Endothelial cell (in vitro differentiated cells): ENCODE measurements around the gene REXO4. TPM values are rescaled to one million over a fixed set of nuclear protein-coding genes. Genes with fewer than 3 reads are reported as not detected.

ENCODE experiments used
- DNase-seq: peaks from one replicate; pipeline ENCODE4 v3.0.0; 2021; ENCODE audit warnings: low spot score
- H3K27ac Mint-ChIP-seq: one replicate; pipeline ENCODE4 v1.8.0; 2021; ENCODE audit warnings: mixed read lengths, inconsistent platforms; ENCODE audit not compliant: unreplicated experiment
- H3K27me3 Mint-ChIP-seq: one replicate; pipeline ENCODE4 v1.8.0; 2021; ENCODE audit warnings: mild to moderate bottlenecking, moderate library complexity, mixed read lengths, inconsistent platforms; ENCODE audit not compliant: unreplicated experiment
- H3K36me3 Mint-ChIP-seq: one replicate; pipeline ENCODE4 v1.8.0; 2021; ENCODE audit warnings: mild to moderate bottlenecking, low read depth, mixed read lengths, inconsistent platforms; ENCODE audit not compliant: unreplicated experiment
- H3K4me1 Mint-ChIP-seq: one replicate; pipeline ENCODE4 v1.8.0; 2021; ENCODE audit warnings: mild to moderate bottlenecking, mixed read lengths, inconsistent platforms; ENCODE audit not compliant: unreplicated experiment
- H3K4me3 Mint-ChIP-seq: one replicate; pipeline ENCODE4 v1.8.0; 2021; ENCODE audit warnings: mild to moderate bottlenecking, mixed read lengths, inconsistent platforms; ENCODE audit not compliant: unreplicated experiment
- H3K9me3 Mint-ChIP-seq: one replicate; pipeline ENCODE4 v1.8.0; 2021; ENCODE audit warnings: mixed read lengths, inconsistent platforms; ENCODE audit not compliant: unreplicated experiment
- CTCF ChIP-seq: fragments of 200-600 bp; sonication (generic); IDR thresholded peaks from one replicate; pipeline ENCODE4 v1.5.0; 2021; ENCODE audit warnings: antibody characterized with exemption; ENCODE audit not compliant: unreplicated experiment
- total RNA-seq: library from RNA; stranded (reverse); fragmentation: NEBNext Ultra II Directional; extraction: Animal tissue kit (Norgen Biotek cat#: 25700); gene quantifications from one replicate; pipeline ENCODE4 v1.2.1, GENCODE V29; 2021; ENCODE audit not compliant: unreplicated experiment

The REXO4 gene
- total RNA-seq, 1 donor from 2014 or later, result 30.9 TPM

- Mint-ChIP-seq H3K36me3 (peaks cover 3% of the 10 kb centered on the region), H3K4me3 (no peak within 1 kb of the TSS), H3K27ac (no peak within 1 kb of the TSS), H3K9me3 (no peaks in the 10 kb centered on the region), H3K4me1 (peaks cover 12% of the 10 kb centered on the region), H3K27me3 (peaks cover 6% of the 10 kb centered on the region)
- no peak for DNase-seq
- no peak for TF ChIP-seq CTCF
These were observed 4.1 kb upstream of the REXO4 start, which contains the start of gene ADAMTS13 for GRCh38 chr9:133421615-133422542. Gene ADAMTS13, plus strand, starts transcription at chr9:133422367. Its CDS starts 77 bp downstream, at chr9:133422444.

- no peak for TF ChIP-seq CTCF
- no peak for DNase-seq
- peaks cover 3% of the 10 kb centered on the region for H3K36me3 Mint-ChIP-seq
- H3K4me3 Mint-ChIP-seq, result no peak overlapping the region
- H3K27me3 Mint-ChIP-seq, result peaks cover 5% of the 10 kb centered on the region
- H3K9me3 Mint-ChIP-seq, result no peaks in the 10 kb centered on the region
- H3K27ac Mint-ChIP-seq, result peak overlapping the region; percentile 32
- H3K4me1 Mint-ChIP-seq, result peaks cover 18% of the 10 kb centered on the region
These were observed 2.6 kb upstream of the REXO4 start for GRCh38 chr9:133420392-133420827.

GRCh38 chr9:133419005-133419404, 1.2 kb upstream of the REXO4 start:
- Mint-ChIP-seq H3K27ac (no peak overlapping the region), H3K36me3 (peaks cover 12% of the 10 kb centered on the region), H3K27me3 (peaks cover 6% of the 10 kb centered on the region), H3K9me3 (no peaks in the 10 kb centered on the region), H3K4me1 (peaks cover 26% of the 10 kb centered on the region), H3K4me3 (peak overlapping the region; percentile 95)
- no peak for DNase-seq
- TF ChIP-seq CTCF, result no peak

GRCh38 chr9:133415170-133415569, 2.6 kb downstream of the REXO4 start:
- no peak for TF ChIP-seq CTCF
- peaks cover 36% of the 10 kb centered on the region for H3K36me3 Mint-ChIP-seq
- H3K27me3 Mint-ChIP-seq, result peaks cover 7% of the 10 kb centered on the region
- H3K4me3 Mint-ChIP-seq, result no peak overlapping the region
- DNase-seq, result no peak
- H3K9me3 Mint-ChIP-seq, result no peaks in the 10 kb centered on the region
- no peak overlapping the region for H3K27ac Mint-ChIP-seq
- peaks cover 19% of the 10 kb centered on the region for H3K4me1 Mint-ChIP-seq

GRCh38 chr9:133408042-133408441, 9.8 kb downstream of the REXO4 start:
- Mint-ChIP-seq H3K27me3 (peaks cover 9% of the 10 kb centered on the region), H3K4me3 (no peak overlapping the region), H3K27ac (no peak overlapping the region), H3K9me3 (no peaks in the 10 kb centered on the region), H3K4me1 (no peaks in the 10 kb centered on the region), H3K36me3 (peaks cover 47% of the 10 kb centered on the region)
- TF ChIP-seq CTCF, result no peak
- DNase-seq, result no peak
